ENCODE data around the gene TOMM40.

Gene TOMM40

GRCh38 chr19:44874317-44874716 is 16.7 kb upstream of the TOMM40 start:
- Histone ChIP-seq H3K4me3 (ENCODE audit: low read length, poor library complexity, severe bottlenecking) (no peak overlapping the region), H3K27me3 (ENCODE audit: insufficient read depth, low read length, poor library complexity, severe bottlenecking) (no peaks in the 10 kb centered on the region), H3K9me2 (replicated peaks; ENCODE audit: low read depth, low read length) (no peaks in the 10 kb centered on the region), H3F3A (ENCODE audit: low read depth) (no peaks in the 10 kb centered on the region), H3K79me2 (ENCODE audit: insufficient read depth, low read length) (no peaks in the 10 kb centered on the region), H3K9me3 (ENCODE audit: insufficient read depth, low read depth, low read length) (no peaks in the 10 kb centered on the region), H3K9ac (ENCODE audit: low read depth, low read length, poor library complexity, severe bottlenecking) (no peak overlapping the region), H3K36me3 (ENCODE audit: insufficient read depth, low read length) (no peaks in the 10 kb centered on the region), H2AFZ (ENCODE audit: low read length) (no peak overlapping the region), H4K20me1 (ENCODE audit: insufficient read depth, low read length, poor library complexity, severe bottlenecking) (no peaks in the 10 kb centered on the region), H3K4me1 (ENCODE audit: insufficient read depth, low read length, poor library complexity, severe bottlenecking) (peaks cover 9% of the 10 kb centered on the region), H3K4me2 (ENCODE audit: low read depth, low read length, poor library complexity, severe bottlenecking) (no peak overlapping the region)
- TF ChIP-seq EZH2phosphoT487 (IDR thresholded peaks at IDR 0.05; ENCODE audit: borderline replicate concordance) (no peak), CTCF (conservative IDR thresholded peaks at IDR 0.05; ENCODE audit: low read length) (no peak)

- Histone ChIP-seq H3K36me3 (ENCODE audit: insufficient read depth, low read length) (no peaks in the 10 kb centered on the region), H3K9me2 (replicated peaks; ENCODE audit: low read depth, low read length) (no peaks in the 10 kb centered on the region), H4K20me1 (ENCODE audit: insufficient read depth, low read length, poor library complexity, severe bottlenecking) (no peaks in the 10 kb centered on the region), H3K4me2 (ENCODE audit: low read depth, low read length, poor library complexity, severe bottlenecking) (no peak overlapping the region), H3F3A (ENCODE audit: low read depth) (no peaks in the 10 kb centered on the region), H2AFZ (ENCODE audit: low read length) (no peak overlapping the region), H3K79me2 (ENCODE audit: insufficient read depth, low read length) (no peaks in the 10 kb centered on the region), H3K9me3 (ENCODE audit: insufficient read depth, low read depth, low read length) (no peaks in the 10 kb centered on the region), H3K9ac (ENCODE audit: low read depth, low read length, poor library complexity, severe bottlenecking) (no peak overlapping the region), H3K4me3 (ENCODE audit: low read length, poor library complexity, severe bottlenecking) (no peak overlapping the region), H3K27me3 (ENCODE audit: insufficient read depth, low read length, poor library complexity, severe bottlenecking) (no peaks in the 10 kb centered on the region), H3K4me1 (ENCODE audit: insufficient read depth, low read length, poor library complexity, severe bottlenecking) (peaks cover 9% of the 10 kb centered on the region)
- TF ChIP-seq EZH2phosphoT487 (IDR thresholded peaks at IDR 0.05; ENCODE audit: borderline replicate concordance) (no peak), CTCF (conservative IDR thresholded peaks at IDR 0.05; ENCODE audit: low read length) (no peak)
Observed at GRCh38 chr19:44875666-44876451, 15.2 kb upstream of the TOMM40 start.

GRCh38 chr19:44876930-44877535 is 14.0 kb upstream of the TOMM40 start:
- H3K9me2 ChIP-seq (replicated peaks; ENCODE audit: low read depth, low read length) = no peaks in the 10 kb centered on the region
- no peaks in the 10 kb centered on the region for H3F3A ChIP-seq (ENCODE audit: low read depth)
- no peaks in the 10 kb centered on the region for H3K79me2 ChIP-seq (ENCODE audit: insufficient read depth, low read length)
- no peaks in the 10 kb centered on the region for H4K20me1 ChIP-seq (ENCODE audit: insufficient read depth, low read length, poor library complexity, severe bottlenecking)
- no peaks in the 10 kb centered on the region for H3K27me3 ChIP-seq (ENCODE audit: insufficient read depth, low read length, poor library complexity, severe bottlenecking)
- no peaks in the 10 kb centered on the region for H3K9me3 ChIP-seq (ENCODE audit: insufficient read depth, low read depth, low read length)
- peak overlapping the region; percentile 34; the same call in 1 of the 2 replicates for H2AFZ ChIP-seq (ENCODE audit: low read length)
- H3K4me3 ChIP-seq (ENCODE audit: low read length, poor library complexity, severe bottlenecking) = no peak overlapping the region
- peak overlapping the region; percentile 30 for H3K4me2 ChIP-seq (ENCODE audit: low read depth, low read length, poor library complexity, severe bottlenecking)
- peak overlapping the region; percentile 21 for H3K9ac ChIP-seq (ENCODE audit: low read depth, low read length, poor library complexity, severe bottlenecking)
- TF ChIP-seq CTCF (conservative IDR thresholded peaks at IDR 0.05; ENCODE audit: low read length) = no peak
- TF ChIP-seq EZH2phosphoT487 (IDR thresholded peaks at IDR 0.05; ENCODE audit: borderline replicate concordance) = no peak
- H3K36me3 ChIP-seq (ENCODE audit: insufficient read depth, low read length) = no peaks in the 10 kb centered on the region
- H3K4me1 ChIP-seq (ENCODE audit: insufficient read depth, low read length, poor library complexity, severe bottlenecking) = peaks cover 9% of the 10 kb centered on the region

All from Loucy (cell line).